Breast epithelium (tissue), 3 donors: ENCODE data around the gene KCND3.

Experiments
- CTCF ChIP-seq, 3 donors: fragments of 450-650 bp; IDR thresholded peaks; one replicate each; pipeline ENCODE4 v1.5.1; 2016 to 2017; ENCODE audit warnings: antibody characterized with exemption in 3 of 3, mild to moderate bottlenecking in 3 of 3, moderate library complexity in 3 of 3
- POLR2A ChIP-seq: fragments of 450-650 bp; IDR thresholded peaks from one replicate; pipeline ENCODE4 v1.6.1; 2016; ENCODE audit warnings: antibody characterized with exemption, mild to moderate bottlenecking, moderate library complexity
- POLR2AphosphoS5 ChIP-seq, 3 donors: sonication (generic); formaldehyde crosslinking; IDR thresholded peaks; one replicate each; pipeline ENCODE4 v1.6.1; 2017; ENCODE audit warnings: antibody characterized with exemption in 3 of 3

- TF ChIP-seq CTCF (IDR thresholded peaks at IDR 0.05) (no peak), POLR2A (no peak), POLR2AphosphoS5 (IDR thresholded peaks at IDR 0.05) (no peak)
These were observed 31.8 kb upstream of the KCND3 start for GRCh38 chr1:112021263-112021662.
